NCI-H2196 (cell line): ENCODE measurements around the gene MRM1.

Source experiments
- DNase-seq: peaks from one replicate; lab custom pipeline; 2025; ENCODE audit not compliant: unreplicated experiment; lab: John Stamatoyannopoulos, UW

MRM1 gene

DNA sequence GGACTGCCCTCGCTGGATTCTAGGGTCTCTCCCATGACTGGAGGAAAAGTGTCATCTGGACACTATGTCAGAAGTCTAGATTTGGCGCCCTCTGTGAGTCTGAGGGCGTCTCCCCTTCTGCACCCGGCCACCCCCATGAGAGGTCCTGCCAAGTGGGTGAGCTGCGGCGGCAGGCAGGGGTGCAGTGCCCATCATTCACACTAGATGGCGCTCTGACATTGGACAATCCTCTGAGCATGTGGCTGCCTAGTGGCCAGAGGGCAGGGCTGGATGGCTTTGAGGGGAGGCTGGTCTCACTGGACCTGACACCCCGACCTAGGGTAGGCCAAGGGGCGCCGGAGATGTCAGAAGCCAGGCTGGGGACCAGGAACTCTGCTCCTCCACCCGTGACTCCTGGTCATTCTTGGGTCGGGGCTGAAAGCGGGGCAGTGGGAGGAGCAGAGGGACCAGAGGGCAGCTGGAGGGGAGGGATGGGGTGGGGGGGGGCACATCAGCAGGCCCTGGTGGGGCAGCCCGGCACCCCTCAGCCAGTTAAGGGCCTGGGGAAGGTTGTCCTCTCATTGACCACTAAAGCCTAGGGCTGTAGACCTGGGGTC, 28.0 kb downstream of the MRM1 start:
- peak; percentile 55 for DNase-seq

DNA sequence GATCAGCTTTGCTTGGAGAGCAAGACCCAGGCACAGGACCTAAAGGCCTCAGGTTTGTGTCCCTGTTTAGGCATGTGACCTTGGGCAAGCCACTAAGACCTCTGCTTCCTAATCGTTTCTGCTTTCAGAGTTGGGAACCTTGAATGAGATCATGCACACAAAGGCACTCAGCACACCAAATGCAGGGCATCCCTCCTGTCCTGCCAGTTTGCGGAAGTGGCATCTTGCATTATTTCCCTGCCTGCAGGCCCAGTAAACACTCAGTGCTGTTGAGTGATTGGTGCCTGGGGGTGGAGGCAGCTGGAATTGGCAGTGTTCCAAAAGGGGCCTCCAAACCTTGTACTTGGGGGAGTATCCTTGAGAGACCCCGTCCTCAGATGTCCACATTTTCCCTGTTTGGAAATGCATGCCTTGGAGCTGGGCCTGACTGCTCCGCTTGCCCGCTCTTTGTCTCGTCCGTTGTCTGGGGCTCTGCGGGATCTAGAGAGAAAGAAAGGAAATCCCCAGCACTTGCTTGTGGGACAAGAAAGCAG, 28.7 kb downstream of the MRM1 start:
- no peak for DNase-seq

DNA sequence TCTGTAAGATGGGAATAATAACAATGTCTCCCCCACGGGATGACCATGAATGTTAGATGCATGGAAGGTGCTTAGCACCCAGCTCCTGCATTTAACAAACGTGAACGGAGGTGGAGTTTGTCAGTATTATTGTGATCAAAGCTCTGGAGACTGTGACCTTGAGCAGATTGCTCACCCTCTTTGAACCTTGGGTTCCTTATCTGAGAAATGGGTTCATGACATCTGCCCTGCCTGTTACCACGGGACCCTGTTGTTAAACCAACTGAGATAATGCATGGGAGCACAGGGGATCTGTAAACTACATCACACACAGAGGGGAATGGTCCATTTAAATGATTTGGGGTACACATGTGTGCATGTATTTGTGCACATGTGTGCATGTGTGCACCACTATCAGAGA, 29.6 kb downstream of the MRM1 start:
- DNase-seq = no peak

DNA sequence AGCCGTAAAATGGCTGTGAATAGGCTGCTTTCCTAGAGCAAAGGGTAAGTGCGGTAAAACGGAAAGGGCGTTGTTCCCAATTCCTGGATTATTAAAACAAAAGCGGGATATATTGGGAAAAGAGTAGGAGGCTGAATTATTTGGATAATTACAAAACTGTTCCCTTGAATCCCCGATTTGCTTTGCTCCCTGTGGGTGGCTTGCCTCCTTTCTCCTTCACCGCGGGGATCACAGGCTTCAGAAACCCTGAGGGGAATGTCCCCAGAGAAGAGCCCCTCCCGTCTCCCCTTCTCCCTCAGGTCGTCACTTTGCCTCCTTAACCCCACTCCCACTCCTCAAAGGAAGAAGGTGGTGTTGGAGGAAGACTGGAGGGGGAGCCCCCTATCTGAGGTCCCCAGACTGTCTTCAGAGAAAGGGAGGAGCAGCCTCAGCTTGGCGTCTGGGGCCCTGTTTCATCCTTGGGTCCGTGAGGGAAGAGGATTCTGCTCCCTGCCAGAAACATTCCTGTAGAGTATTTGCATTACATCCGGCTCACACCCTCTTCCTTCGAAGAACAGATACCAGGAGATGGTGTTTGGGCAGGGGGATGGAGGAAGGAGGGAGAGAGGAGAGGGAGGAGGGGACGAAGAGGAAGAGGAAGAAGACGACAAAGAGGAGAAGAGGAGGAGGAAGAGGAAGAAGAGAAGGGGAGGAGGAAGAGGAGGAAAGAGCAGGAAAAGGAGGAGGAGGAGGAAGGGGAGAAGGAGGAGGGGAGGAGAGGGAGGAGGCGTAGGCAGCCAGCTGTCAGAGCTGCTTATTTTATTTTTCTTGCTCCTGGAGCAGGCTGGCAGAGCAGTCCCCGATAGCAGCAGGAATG, 31.8 kb downstream of the MRM1 start:
- DNase-seq = no peak

DNA sequence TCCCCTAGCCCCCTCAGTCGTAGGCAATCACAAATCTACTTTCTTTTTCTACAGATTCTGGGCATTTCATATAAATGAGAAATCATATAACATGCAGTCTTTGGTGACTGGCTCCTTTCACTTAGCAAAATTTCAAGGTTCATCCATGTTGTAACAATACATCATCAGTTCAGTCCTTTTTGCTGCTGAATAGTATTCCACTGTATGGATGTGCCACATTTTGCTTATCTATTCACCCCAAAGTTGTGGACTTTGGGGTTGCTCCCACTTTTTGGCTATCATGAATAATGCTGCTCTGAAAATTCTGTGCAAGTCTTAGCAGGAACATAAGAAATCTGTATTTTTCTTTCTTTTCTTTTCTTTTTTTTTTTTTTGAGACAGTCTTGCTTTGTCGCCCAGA, 39.0 kb downstream of the MRM1 start:
- DNase-seq = no peak

DNA sequence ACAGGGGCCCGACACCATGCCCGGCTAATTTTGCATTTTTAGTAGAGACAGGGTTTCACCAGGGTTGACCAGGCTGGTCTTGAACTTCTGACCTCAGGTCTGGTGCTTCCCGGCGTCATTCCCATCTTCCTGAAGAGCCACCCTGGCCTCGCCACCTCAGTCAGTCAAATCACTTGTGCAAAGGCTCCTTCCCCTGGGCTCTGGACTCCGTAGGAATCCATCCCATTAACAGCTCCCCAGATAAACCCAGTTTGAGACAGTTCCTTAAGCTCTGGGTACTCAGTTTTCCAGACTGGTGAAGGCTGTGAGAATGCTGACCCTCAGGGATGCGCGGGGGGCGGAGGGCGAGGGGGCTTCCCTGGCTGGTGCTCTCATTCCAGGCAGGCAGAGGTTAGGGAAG, 39.5 kb downstream of the MRM1 start:
- DNase-seq = no peak

DNA sequence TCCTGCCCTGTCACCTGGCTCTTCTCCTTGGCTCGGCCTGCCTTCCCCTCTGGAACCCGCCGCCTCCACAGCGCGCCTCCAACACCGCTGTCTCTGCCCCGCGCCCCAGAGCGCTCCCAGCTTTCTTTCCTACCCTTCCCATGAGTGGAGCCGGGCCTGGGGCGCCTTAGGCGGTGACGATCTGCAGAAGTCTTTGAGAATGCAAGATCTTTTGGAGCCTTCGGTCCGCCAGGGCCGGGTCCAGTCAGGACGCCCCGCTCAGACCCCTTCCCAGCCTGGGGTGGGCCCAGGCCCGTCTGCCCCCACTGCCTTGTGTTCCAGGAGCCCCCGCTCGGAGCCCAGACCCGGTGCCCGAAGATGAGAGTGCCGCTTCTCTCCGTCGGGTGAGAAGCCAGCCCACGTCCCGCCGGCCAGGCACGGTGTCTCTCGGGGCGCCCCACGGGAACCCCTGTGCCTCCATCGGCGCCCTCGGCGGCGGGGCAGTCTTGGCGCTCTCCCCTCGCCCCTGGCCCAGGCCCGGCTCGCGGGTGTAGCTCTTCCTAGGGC, 40.0 kb downstream of the MRM1 start:
- no peak for DNase-seq

DNA sequence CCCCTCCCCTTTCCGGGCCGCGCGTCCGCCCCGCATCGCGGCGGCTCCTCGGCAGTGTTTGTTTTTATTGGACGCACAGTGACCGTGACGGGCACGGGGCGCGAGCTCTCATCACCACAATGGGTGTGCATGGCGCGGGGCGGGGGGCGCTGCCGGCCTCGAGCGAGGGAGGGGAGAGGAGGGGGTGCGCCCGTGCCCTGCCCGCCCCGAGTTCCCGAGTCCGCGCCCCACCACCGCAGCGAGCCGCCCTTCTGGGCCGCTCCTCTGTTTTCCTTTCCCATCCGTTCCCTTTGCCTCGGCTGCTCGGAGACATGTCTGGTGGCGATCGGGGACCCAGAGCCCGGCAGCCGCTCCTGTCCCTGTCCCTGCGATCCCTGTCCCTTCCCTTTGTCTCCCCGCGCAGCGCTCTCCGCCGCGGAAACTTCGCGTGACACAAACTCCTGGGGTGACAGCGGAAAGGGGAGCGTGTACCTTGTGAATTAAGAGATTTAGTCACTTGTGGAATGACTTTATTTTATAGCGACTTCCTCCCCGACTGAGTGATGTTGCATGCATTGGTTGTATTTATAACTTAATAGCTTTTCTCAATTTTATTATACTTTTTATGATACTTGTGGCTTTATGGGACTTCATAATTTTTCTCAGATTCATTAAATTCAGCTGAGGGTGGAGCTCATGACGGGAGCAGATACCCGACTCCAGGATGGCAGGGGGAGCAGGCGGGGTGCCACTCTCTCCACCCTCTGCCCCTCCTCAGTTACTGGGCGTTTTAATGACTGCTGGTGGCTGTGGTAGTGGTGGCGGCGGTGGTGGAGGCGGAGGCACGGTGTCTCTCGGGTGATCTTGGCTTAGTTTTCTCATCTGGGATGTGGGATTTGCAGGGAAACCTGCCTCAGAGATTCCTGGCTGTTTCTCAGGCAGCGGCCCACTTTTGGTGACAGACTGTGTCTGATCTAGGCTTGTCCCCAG, 40.8 kb downstream of the MRM1 start:
- DNase-seq = no peak

DNA sequence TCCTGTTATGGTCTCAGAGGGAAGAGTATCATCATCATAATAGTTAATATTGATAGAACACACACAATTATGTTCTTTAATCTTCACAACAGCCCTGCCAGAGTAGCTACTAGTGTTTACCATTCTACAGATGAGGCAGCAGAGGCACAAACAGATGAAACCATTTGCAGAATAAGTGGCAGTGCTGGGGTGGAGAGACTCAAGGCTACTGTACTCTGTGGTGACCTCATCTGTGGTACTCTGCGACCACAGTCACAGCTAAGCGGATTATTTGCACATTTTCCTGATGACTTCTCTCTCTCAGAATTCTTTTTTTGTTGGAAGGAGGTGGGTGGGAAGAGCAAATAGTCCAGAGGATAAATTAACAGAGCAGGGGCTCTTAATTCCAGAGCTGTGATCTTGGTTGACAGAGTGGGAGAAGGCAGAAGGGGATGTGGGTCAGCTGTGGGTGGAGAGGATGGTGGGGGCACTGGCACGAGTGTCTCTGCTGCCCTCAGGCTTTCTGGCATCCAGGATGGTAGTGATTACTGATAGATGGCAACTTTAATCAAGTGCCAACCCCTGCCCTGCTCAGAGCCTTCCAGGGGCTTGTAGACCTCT, 41.8 kb downstream of the MRM1 start:
- DNase-seq = no peak

DNA sequence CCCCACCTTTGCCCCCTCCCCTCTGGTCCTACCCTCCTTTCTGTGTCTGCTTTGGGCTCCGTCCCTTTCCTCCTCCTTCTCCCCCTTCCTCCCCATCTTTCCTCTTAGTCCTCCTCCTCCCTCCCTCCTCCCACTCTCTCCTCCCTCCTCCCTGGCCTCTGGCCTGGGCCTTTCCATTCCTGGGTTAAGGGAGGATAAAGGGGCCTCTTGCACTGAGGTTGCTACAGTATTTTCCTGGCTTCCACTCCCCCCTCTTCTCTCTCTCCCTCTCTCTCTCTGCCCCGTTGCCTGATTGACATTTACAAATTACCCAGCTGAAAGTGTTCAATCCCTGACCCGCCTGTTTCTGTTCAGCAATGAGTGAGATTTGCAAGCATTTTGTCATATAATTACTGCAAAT, 44.0 kb downstream of the MRM1 start:
- no peak for DNase-seq

DNA sequence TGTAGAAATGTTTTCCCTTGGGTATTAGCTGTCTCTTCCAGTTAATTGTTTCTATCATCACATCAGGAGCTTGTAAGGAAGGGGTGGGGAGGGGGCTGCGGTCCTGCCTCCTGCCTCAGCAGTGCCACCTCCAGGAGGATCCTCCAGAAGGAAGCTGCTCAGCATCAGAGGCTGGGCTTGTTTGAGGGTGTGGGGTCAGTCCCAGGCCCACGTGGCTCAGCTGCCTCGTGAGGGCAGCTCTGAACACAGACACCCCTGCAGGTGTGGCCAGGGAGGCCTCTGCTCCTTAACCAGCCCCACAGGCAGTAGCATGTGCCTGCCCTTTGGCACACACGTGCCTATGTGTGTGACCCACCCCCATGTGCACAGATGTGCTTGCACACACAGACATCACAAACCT, 46.3 kb downstream of the MRM1 start:
- no peak for DNase-seq

DNA sequence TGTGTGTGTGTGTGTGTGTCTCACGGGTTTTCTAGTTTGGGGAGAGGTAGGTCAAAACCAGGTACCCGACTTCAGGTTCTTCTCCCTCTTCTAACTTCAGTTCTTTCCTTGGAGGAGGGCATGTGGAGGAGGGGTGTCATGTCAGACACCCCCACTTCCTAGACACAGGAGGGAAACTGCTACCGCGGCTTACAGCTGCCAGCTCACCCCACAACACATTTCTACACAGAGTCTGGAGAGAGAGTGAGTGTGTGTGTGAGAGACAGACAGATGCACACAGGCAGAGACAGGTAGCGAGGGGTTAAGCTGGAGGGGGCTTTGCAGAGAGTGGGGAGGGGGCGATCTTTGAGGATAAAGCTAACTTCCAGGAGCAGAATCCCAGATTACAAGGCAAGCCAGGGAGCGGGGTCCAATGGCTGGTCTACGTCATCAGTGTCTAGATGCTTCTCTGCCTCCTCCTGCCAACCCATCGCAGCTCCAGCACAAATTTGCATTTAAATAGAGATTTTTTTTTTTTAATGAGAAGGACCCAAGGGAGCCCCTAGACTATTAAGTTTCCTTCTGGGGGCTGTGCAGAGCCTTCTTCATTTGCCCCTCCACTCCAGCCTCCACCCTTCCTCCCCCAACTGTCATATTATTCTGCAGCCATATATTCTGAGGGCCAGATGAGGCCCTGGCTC, 48.9 kb downstream of the MRM1 start:
- no peak for DNase-seq

DNA sequence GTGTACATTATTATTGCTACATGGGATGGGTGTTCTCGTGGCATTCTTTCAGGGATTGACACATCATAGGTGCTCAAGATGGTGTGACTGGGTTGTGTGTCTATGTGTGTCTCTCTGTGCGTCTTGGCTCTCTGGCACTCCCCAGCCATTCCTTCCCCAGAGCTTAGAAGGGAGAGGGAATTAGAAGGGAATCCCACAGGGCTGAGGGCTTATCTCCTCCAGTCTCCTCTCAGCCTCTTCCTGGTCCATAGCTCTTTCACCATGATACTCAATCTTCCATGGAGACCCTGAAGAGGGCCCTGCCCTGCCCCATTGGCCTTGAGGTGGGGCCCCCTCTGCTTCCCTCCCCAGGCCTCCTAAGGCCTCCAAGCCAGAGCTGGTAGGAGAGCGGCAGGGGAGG, 52.0 kb downstream of the MRM1 start:
- no peak for DNase-seq

DNA sequence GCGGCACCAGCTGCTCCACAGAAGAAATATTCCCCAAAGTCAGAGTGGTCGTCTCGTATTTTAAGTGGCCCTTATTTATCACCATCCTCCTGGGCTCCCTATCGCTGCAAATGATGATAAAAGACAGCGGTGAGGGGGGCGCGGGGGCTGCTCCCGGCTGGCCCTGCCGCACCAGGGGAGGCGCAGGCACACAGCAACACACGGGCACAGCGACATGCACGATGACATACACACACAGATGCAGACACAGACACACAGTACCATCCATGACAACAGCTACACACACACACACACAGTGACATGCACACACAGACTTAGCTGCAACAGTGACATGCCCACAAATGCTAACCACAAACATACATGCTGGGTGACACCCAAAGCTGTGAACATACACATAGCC, 52.5 kb downstream of the MRM1 start:
- no peak for DNase-seq

DNA sequence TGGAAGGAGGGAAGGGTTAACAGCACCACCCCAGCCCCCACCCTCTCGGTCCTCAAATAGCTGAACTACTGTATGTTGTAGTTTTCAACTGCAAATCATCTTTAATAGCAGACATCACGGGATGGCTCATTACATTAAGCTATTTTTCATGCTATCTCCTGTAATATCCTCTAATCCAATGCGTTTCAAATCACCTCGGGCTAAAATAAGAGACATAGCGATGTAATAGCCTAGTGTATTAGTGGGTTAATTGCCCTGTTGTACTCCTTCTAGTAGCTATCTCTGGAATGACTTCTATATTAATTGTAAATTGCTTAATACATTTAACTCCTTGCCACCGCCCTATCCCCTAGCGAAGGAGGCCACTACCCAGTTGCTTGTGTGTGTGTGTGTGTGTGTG, 54.3 kb downstream of the MRM1 start:
- DNase-seq = no peak

DNA sequence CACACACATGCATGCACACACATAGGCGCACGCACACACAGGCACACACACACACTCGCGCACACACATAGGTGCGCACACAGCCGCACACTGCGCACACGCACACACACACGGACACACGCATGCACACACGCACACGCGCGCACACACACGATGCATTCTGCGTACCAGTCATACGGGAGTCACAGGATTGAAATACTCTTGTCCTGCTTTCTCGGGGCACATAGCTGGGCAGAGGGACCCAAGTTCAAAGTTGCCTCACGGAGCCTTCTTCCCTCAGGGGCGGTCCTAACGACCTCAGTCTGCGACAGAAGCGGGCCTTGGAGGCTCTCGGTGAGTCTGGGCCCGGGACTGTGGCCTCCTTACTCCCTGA, 56.0 kb downstream of the MRM1 start:
- no peak for DNase-seq

DNA sequence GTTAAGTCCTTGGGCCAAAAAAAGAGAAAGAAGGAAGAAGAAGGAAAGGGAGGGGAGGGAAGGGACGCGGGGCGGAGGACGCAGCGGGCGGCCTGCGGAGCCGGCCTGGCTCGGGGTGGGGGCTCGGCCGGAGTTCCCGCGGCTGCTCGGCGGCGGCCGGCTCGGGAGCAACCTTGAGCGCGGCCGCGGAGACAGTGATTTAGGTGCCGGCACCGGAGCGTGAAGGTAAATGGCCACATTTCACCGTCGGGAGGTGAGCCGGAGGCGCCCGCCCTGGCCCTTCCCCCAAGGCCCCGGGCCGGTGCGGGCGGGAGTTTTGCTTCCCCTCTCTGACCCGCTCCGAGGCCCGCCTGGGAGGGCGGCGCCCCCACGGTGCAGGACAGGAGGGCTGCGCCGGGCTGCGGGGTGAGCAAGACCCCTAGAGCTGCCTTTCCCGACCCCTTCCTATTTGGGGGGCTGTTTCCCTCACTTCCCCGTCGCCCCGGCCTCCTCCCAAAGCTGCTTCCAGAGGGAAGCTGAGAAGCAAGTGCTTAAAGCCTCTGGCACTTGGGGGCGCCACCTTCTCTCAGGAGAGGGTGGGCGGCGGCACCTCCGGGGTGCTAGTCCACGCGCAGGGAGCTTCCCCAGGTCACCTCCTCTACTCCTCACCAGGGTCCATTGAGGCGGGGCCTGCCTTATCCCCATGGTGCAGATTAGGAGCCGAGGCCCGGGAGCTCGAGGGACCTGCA, 56.5 kb downstream of the MRM1 start:
- DNase-seq = no peak
